IMR-90 (cell line): Measurements from ENCODE around the gene IRF6. TPM values are rescaled to one million over a fixed set of nuclear protein-coding genes. Genes with fewer than 3 reads are reported as not detected.
A peak's percentile ranks its signal among the peaks of the same experiment; 100 is the strongest.

Experiments
- ATAC-seq: fragments of 200-7000 bp; cut with Tn5 transposase; 2 replicates; pipeline ENCODE4 v1.9.1; 2020; ENCODE audit warnings: low read depth, mild to moderate bottlenecking, moderate library complexity
- BruUV-seq: library from RNA; stranded (reverse); fragments of 400-500 nt; replicated peaks from 2 replicates; lab custom pipeline; 2021; lab: Mats Ljungman, UMichigan
- CTCF ChIA-PET: fragments of 300-600 bp; formaldehyde crosslinking; extraction: SDS; loops from one replicate; lab custom pipeline; 2021; ENCODE audit warnings: antibody characterized with exemption; lab: Yijun Ruan, JAX
- POLR2A ChIA-PET: fragments of 300-600 bp; sonication (Branson Sonifier 250); formaldehyde crosslinking; loops from one replicate; lab custom pipeline; 2022; ENCODE audit warnings: antibody characterized with exemption; ENCODE audit not compliant: unreplicated experiment; lab: Charles Lee
- DNase-seq: peaks from one replicate; pipeline ENCODE4 v3.0.0; 2013
- H2AFZ ChIP-seq: replicated peaks from 2 replicates; pipeline ENCODE3; 2013; ENCODE audit warnings: low read length, mild to moderate bottlenecking; ENCODE audit not compliant: poor library complexity
- H2AK5ac ChIP-seq: 2 replicates; pipeline ENCODE4 v1.6.1; 2013; ENCODE audit warnings: low read depth, low read length, inconsistent platforms
- H2AK9ac ChIP-seq: replicated peaks from 2 replicates; pipeline ENCODE3; 2013; ENCODE audit warnings: mild to moderate bottlenecking, low read depth, low read length, moderate library complexity; ENCODE audit not compliant: poor library complexity
- H2BK120ac ChIP-seq: 2 replicates; pipeline ENCODE4 v1.6.1; 2013; ENCODE audit warnings: low read depth, low read length, inconsistent platforms
- H2BK15ac ChIP-seq: 3 replicates; pipeline ENCODE4 v1.6.1; 2013; ENCODE audit warnings: low read depth, low read length, inconsistent platforms
- H2BK20ac ChIP-seq: 2 replicates; pipeline ENCODE4 v1.6.1; 2013; ENCODE audit warnings: low read depth, mild to moderate bottlenecking, inconsistent platforms, low read length, moderate library complexity
- H2BK5ac ChIP-seq: 2 replicates; pipeline ENCODE4 v1.6.1; 2013; ENCODE audit warnings: mild to moderate bottlenecking, low read depth, low read length, inconsistent platforms; ENCODE audit not compliant: poor library complexity, severe bottlenecking
- H3K14ac ChIP-seq: replicated peaks from 2 replicates; pipeline ENCODE4 v1.6.1; 2013; ENCODE audit warnings: low read depth, low read length, inconsistent platforms
- H3K18ac ChIP-seq: 2 replicates; pipeline ENCODE4 v1.6.1; 2013; ENCODE audit warnings: low read depth, low read length, control low read depth
- H3K23ac ChIP-seq: 2 replicates; pipeline ENCODE4 v1.6.1; 2013; ENCODE audit warnings: low read depth, low read length, inconsistent platforms
- H3K27ac ChIP-seq: 2 replicates; pipeline ENCODE4 v1.5.1; 2013; ENCODE audit warnings: mild to moderate bottlenecking, control low read depth, low read length; ENCODE audit not compliant: insufficient read depth
- H3K27me3 ChIP-seq: 2 replicates; pipeline ENCODE4 v1.6.1; 2013; ENCODE audit warnings: low read length; ENCODE audit not compliant: control insufficient read depth, insufficient read depth
- H3K36me3 ChIP-seq: 2 replicates; pipeline ENCODE4 v1.6.1; 2013; ENCODE audit warnings: low read length, mixed read lengths; ENCODE audit not compliant: control insufficient read depth, insufficient read depth
- H3K4ac ChIP-seq: 2 replicates; pipeline ENCODE4 v1.6.1; 2013; ENCODE audit warnings: low read depth, low read length, inconsistent platforms
- H3K4me1 ChIP-seq: 2 replicates; pipeline ENCODE4 v1.6.1; 2013; ENCODE audit warnings: low read length, mixed read lengths; ENCODE audit not compliant: control insufficient read depth, insufficient read depth
- H3K4me2 ChIP-seq: 2 replicates; pipeline ENCODE4 v1.6.1; 2013; ENCODE audit warnings: low read depth, mild to moderate bottlenecking, control low read depth, low read length, moderate library complexity
- H3K4me3 ChIP-seq: 2 replicates; pipeline ENCODE4 v1.5.1; 2013; ENCODE audit warnings: low read depth, mild to moderate bottlenecking, control low read depth, low read length, moderate library complexity; ENCODE audit not compliant: insufficient read depth
- H3K56ac ChIP-seq: 2 replicates; pipeline ENCODE4 v1.6.1; 2013; ENCODE audit warnings: low read length, inconsistent platforms; ENCODE audit not compliant: insufficient read depth; ENCODE audit errors: extremely low read depth
- H3K79me1 ChIP-seq, 2 experiments: 2 replicates each; pipeline ENCODE4 v1.6.1; 2013; ENCODE audit warnings: low read length in 2 of 2, inconsistent platforms in 1 of 2, low read depth in 1 of 2
- H3K9ac ChIP-seq: 2 replicates; pipeline ENCODE4 v1.6.1; 2013; ENCODE audit warnings: low read depth, low read length, control low read depth
- H3K9me1 ChIP-seq: 2 replicates; pipeline ENCODE4 v1.6.1; 2013; ENCODE audit warnings: low read length, inconsistent platforms; ENCODE audit not compliant: insufficient read depth
- H3K9me3 ChIP-seq: 2 replicates; pipeline ENCODE4 v1.6.1; 2013; ENCODE audit warnings: low read length; ENCODE audit not compliant: control insufficient read depth, insufficient read depth
- H4K20me1 ChIP-seq: 2 replicates; pipeline ENCODE4 v1.6.1; 2013; ENCODE audit warnings: low read length, inconsistent platforms; ENCODE audit not compliant: insufficient read depth
- H4K5ac ChIP-seq: 2 replicates; pipeline ENCODE4 v1.6.1; 2013; ENCODE audit warnings: mild to moderate bottlenecking, low read depth, low read length, control low read depth
- H4K8ac ChIP-seq, 2 experiments: 2 replicates each; pipeline ENCODE4 v1.6.1; 2013; ENCODE audit warnings: low read depth in 2 of 2, low read length in 2 of 2, control low read depth in 1 of 2, inconsistent platforms in 1 of 2
- H4K91ac ChIP-seq: 2 replicates; pipeline ENCODE4 v1.6.1; 2013; ENCODE audit warnings: low read depth, low read length, inconsistent platforms; ENCODE audit not compliant: insufficient read depth
- BHLHE40 ChIP-seq: fragments of 150-350 bp; IDR thresholded peaks from 2 replicates; pipeline ENCODE4 v1.6.1; 2016; ENCODE audit warnings: mild to moderate bottlenecking, low read depth, low read length
- CEBPB ChIP-seq: IDR thresholded peaks from 2 replicates; pipeline ENCODE4 v1.6.1; 2012; ENCODE audit warnings: low read depth, low read length, improper control_type of control experiment
- CHD1 ChIP-seq: IDR thresholded peaks from 2 replicates; pipeline ENCODE4 v1.6.1; 2012; ENCODE audit warnings: low read depth, low read length, improper control_type of control experiment
- CTCF ChIP-seq: conservative IDR thresholded peaks from 2 replicates; pipeline ENCODE4 v1.5.1; 2012; ENCODE audit warnings: mild to moderate bottlenecking, low read depth, low read length, improper control_type of control experiment
- ELK1 ChIP-seq: fragments of 150-350 bp; IDR thresholded peaks from 2 replicates; pipeline ENCODE4 v1.6.1; 2016; ENCODE audit warnings: low read depth, mild to moderate bottlenecking, low read length, moderate library complexity, borderline replicate concordance
- FOS ChIP-seq: fragments of 150-350 bp; IDR thresholded peaks from 2 replicates; pipeline ENCODE4 v1.6.1; 2016; ENCODE audit warnings: low read depth, low read length
- MAFK ChIP-seq: IDR thresholded peaks from 2 replicates; pipeline ENCODE4 v1.6.1; 2012; ENCODE audit warnings: low read depth, low read length, improper control_type of control experiment
- MAZ ChIP-seq: IDR thresholded peaks from 2 replicates; pipeline ENCODE4 v1.6.1; 2012; ENCODE audit warnings: low read depth, mild to moderate bottlenecking, low read length, improper control_type of control experiment, moderate library complexity, borderline replicate concordance
- NFE2L2 ChIP-seq: fragments of 150-350 bp; IDR thresholded peaks from 2 replicates; pipeline ENCODE4 v1.6.1; 2016; ENCODE audit warnings: low read depth, mild to moderate bottlenecking, low read length
- POLR2A ChIP-seq: IDR thresholded peaks from 2 replicates; pipeline ENCODE4 v1.6.1; 2012; ENCODE audit warnings: mild to moderate bottlenecking, low read depth, low read length
- RAD21 ChIP-seq: IDR thresholded peaks from 2 replicates; pipeline ENCODE4 v1.6.1; 2012; ENCODE audit warnings: low read length, improper control_type of control experiment
- RCOR1 ChIP-seq: IDR thresholded peaks from 2 replicates; pipeline ENCODE4 v1.6.1; 2012; ENCODE audit warnings: mild to moderate bottlenecking, low read length, improper control_type of control experiment; ENCODE audit not compliant: insufficient replicate concordance
- RFX5 ChIP-seq: IDR thresholded peaks from 2 replicates; pipeline ENCODE4 v1.8.0; 2012; ENCODE audit warnings: low read depth, mild to moderate bottlenecking, low read length, moderate library complexity
- SMC3 ChIP-seq: fragments of 150-350 bp; IDR thresholded peaks from 2 replicates; pipeline ENCODE4 v1.6.1; 2016; ENCODE audit warnings: low read depth, mild to moderate bottlenecking, antibody characterized with exemption, low read length, moderate library complexity
- WGBS, 2 experiments: methylation state at CpG; one replicate each; pipeline versions ENCODE4 v1.1.5 to v1.1.7; 2013; ENCODE audit warnings: missing lambda C conversion rate in 2 of 2; ENCODE audit not compliant: insufficient read length in 1 of 2; ENCODE audit errors: extremely low coverage in 2 of 2; 5-methylcytosine and 5-hydroxymethylcytosine counted together
- dilution Hi-C: fragments of 300-500 bp; cut with HindIII; formaldehyde crosslinking; loops from one replicate; pipeline ENCODE4 v1.14.3; 2018; ENCODE audit warnings: low sequenced_read_pairs; ENCODE audit not compliant: unreplicated experiment
- in situ Hi-C: fragments of 300-500 bp; cut with MboI; formaldehyde crosslinking; loops from 3 replicates; pipeline ENCODE4 v1.14.3; 2019; ENCODE audit warnings: low sequenced_read_pairs, inconsistent platforms, mixed read lengths
- intact Hi-C: fragments of 100-400 bp; cut with micrococcal nuclease; formaldehyde crosslinking; loops from 2 replicates; pipeline ENCODE4 v1.10.0; 2022
- polyA plus RNA-seq, 3 experiments: library from polyadenylated mRNA; depleted of rRNA; stranded (reverse); fragments of >200 nt; gene quantifications; 2 replicates each; pipeline ENCODE4 v1.2.3, GENCODE V29; 2012; ENCODE audit warnings: low replicate concordance in 1 of 3
- total RNA-seq: library from RNA; depleted of rRNA; stranded (reverse); fragments of >200 nt; gene quantifications from 2 replicates; pipeline ENCODE4 v1.2.3, GENCODE V29; 2012
- TF ChIP-seq, protein P1 (sequence below): fragments of 150-350 bp; IDR thresholded peaks from 2 replicates; pipeline ENCODE4 v1.6.1; 2017; ENCODE audit warnings: mild to moderate bottlenecking, antibody characterized with exemption, low read length, low read depth

The IRF6 gene
- total and polyA plus RNA-seq, 2 of the 4 experiments (the other 2 are of a cell fraction): 1.2 to 2.9 TPM

DNA sequence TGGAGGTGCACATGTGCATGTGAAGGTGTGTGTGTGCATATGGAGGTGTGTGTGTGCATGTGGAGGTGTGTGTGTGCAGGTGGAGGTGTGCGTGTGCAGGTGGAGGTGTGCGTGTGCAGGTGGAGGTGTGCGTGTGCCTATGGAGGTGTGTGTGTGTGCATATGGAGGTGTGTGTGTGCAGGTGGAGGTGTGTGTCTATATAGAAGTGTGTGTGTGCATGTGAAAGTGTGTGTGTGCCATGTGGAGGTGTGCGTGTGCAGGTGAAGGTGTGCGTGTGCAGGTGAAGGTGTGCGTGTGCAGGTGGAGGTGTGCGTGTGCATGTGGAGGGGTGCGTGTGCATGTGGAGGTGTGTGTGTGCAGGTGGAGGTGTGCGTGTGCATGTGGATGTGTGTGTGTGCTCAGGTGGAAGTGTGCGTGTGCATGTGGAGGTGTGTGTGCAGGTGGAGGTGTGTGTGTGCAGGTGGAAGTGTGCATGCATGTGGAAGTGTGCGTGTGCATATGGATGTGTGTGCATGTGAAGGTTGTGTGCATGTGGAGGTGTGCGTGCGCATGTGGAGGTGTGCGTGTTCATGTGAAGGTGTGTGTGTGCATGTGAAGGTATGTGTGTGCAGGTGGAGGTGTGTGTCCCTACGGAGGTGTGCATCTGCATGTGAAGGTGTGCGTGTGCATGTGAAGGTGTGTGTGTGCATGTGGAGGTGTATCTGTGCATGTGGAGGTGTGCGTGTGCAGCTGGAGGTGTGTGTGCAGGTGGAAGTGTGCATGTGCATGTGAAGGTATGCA, 35.1 kb downstream of the IRF6 start:
- in situ Hi-C loops (no loop called here), dilution Hi-C loops (no loop called here), intact Hi-C loops (no loop called here)
- Histone ChIP-seq H3K9me1 (peaks cover 25% of the 10 kb centered on the region), H4K20me1 (no peaks in the 10 kb centered on the region), H2BK15ac (no peak overlapping the region), H3K18ac (no peak overlapping the region), H3K27me3 (no peaks in the 10 kb centered on the region), H2BK20ac (no peak overlapping the region), H3K4ac (no peak overlapping the region; the same call in 1 of the 2 replicates), H3K14ac (no peak overlapping the region), H2BK120ac (no peak overlapping the region), H2BK5ac (peak overlapping the region; percentile 31), H3K9ac (no peak overlapping the region), H2AK9ac (no peak overlapping the region), H3K36me3 (no peaks in the 10 kb centered on the region), H3K4me1 (peaks cover 11% of the 10 kb centered on the region), H3K9me3 (no peaks in the 10 kb centered on the region), H3K23ac (no peak overlapping the region), H3K4me2 (no peak overlapping the region), H4K5ac (no peak overlapping the region), H2AK5ac (no peak overlapping the region), H2AFZ (no peak overlapping the region), H3K4me3 (no peak overlapping the region), H3K79me1 (peaks cover 0 to 12% of the 10 kb centered on the region in 2 experiments; a peak in 2 of 4 replicates), H3K27ac (no peak overlapping the region), H4K91ac (no peak overlapping the region), H3K56ac (no peak overlapping the region), H4K8ac (no peak overlapping the region)
- DNase-seq: no peak
- CTCF ChIA-PET: no interaction called here
- 98% methylated on average over 10 of the region's 17 CpGs; no CpG with 5 or more reads in 1 of the 2 experiments for WGBS, 2 experiments
- no TSS peak for BruUV-seq
- POLR2A ChIA-PET: no interaction called here
- ATAC-seq: no peak
- TF ChIP-seq RCOR1: no peak
- no peak for TF ChIP-seq RAD21
- no peak for TF ChIP-seq RFX5
- TF ChIP-seq, protein P1, sequence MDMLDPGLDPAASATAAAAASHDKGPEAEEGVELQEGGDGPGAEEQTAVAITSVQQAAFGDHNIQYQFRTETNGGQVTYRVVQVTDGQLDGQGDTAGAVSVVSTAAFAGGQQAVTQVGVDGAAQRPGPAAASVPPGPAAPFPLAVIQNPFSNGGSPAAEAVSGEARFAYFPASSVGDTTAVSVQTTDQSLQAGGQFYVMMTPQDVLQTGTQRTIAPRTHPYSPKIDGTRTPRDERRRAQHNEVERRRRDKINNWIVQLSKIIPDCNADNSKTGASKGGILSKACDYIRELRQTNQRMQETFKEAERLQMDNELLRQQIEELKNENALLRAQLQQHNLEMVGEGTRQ: no peak
- no peak for TF ChIP-seq POLR2A
- TF ChIP-seq CEBPB: no peak
- no peak for TF ChIP-seq CTCF
- no peak for TF ChIP-seq FOS
- TF ChIP-seq NFE2L2: no peak
- no peak for TF ChIP-seq MAZ
- no peak for TF ChIP-seq ELK1
- no peak for TF ChIP-seq BHLHE40
- TF ChIP-seq SMC3: no peak
- no peak for TF ChIP-seq MAFK
- no peak for TF ChIP-seq CHD1
